ENCODE data around the gene KRTDAP.

The KRTDAP gene
- 0 reads per million in 9 experiments for total RNA-seq

- Mint-ChIP-seq H3K27me3 (peaks cover 29 to 66% of the 10 kb centered on the region in 2 donors), H3K27ac (no peak within 1 kb of the TSS), H3K4me1 (ENCODE audit: low read depth in 2 of 2) (peaks cover 2 to 3% of the 10 kb centered on the region in 2 donors), H3K4me3 (no peak within 1 kb of the TSS), H3K36me3 (ENCODE audit: insufficient read depth) (no peaks in the 10 kb centered on the region), H3K9me3 (no peaks in the 10 kb centered on the region)
- DNase-seq (no peak), ATAC-seq (replicated peaks) (no peak)
Measured at GRCh38 chr19:35490364-35490763, at the start of gene KRTDAP. Gene KRTDAP, minus strand, starts transcription at chr19:35490464. Its CDS starts 22 bp downstream, at chr19:35490442.

GRCh38 chr19:35539850-35540249 lies 49.6 kb upstream of the KRTDAP start:
- H3K4me1 Mint-ChIP-seq (ENCODE audit: low read depth in 2 of 2) = peaks cover 5 to 9% of the 10 kb centered on the region in 2 donors
- no peaks in the 10 kb centered on the region for H3K9me3 Mint-ChIP-seq
- no peak for DNase-seq
- H3K4me3 Mint-ChIP-seq = no peak overlapping the region
- H3K36me3 Mint-ChIP-seq (ENCODE audit: insufficient read depth) = peaks cover 4% of the 10 kb centered on the region
- H3K27ac Mint-ChIP-seq = peak overlapping the region; percentile 39 to 46
- no peak for ATAC-seq (replicated peaks)
- H3K27me3 Mint-ChIP-seq = peaks cover 13 to 16% of the 10 kb centered on the region in 2 donors

GRCh38 chr19:35539314-35539713 lies 49.0 kb upstream of the KRTDAP start:
- peaks cover 18 to 19% of the 10 kb centered on the region in 2 donors for H3K27me3 Mint-ChIP-seq
- ATAC-seq (replicated peaks) (no peak), DNase-seq (no peak)
- no peak overlapping the region for H3K4me3 Mint-ChIP-seq
- peaks cover 2% of the 10 kb centered on the region for H3K36me3 Mint-ChIP-seq (ENCODE audit: insufficient read depth)
- no peak overlapping the region for H3K27ac Mint-ChIP-seq
- H3K9me3 Mint-ChIP-seq = no peaks in the 10 kb centered on the region
- peaks cover under 1 to 4% of the 10 kb centered on the region in 2 donors for H3K4me1 Mint-ChIP-seq (ENCODE audit: low read depth in 2 of 2)

GRCh38 chr19:35534803-35535480 lies 44.7 kb upstream of the KRTDAP start:
- Mint-ChIP-seq H3K9me3 (no peaks in the 10 kb centered on the region), H3K4me1 (ENCODE audit: low read depth in 2 of 2) (peaks cover 6 to 10% of the 10 kb centered on the region in 2 donors), H3K27me3 (peaks cover 49 to 62% of the 10 kb centered on the region in 2 donors), H3K4me3 (no peak overlapping the region), H3K36me3 (ENCODE audit: insufficient read depth) (no peaks in the 10 kb centered on the region), H3K27ac (no peak overlapping the region)
- no peak for ATAC-seq (replicated peaks)
- no peak for DNase-seq

- ATAC-seq (replicated peaks) (peak; percentile 87), DNase-seq (peak; percentile 29 to 39 (median 35))
- Mint-ChIP-seq H3K4me1 (ENCODE audit: low read depth in 2 of 2) (peaks cover 6 to 10% of the 10 kb centered on the region in 2 donors), H3K36me3 (ENCODE audit: insufficient read depth) (no peaks in the 10 kb centered on the region), H3K9me3 (no peaks in the 10 kb centered on the region), H3K27me3 (peaks cover 59 to 72% of the 10 kb centered on the region in 2 donors), H3K4me3 (peak overlapping the region; percentile 57 to 73), H3K27ac (no peak overlapping the region)
Measured at GRCh38 chr19:35533822-35534392, 43.6 kb upstream of the KRTDAP start.

- Mint-ChIP-seq H3K9me3 (no peaks in the 10 kb centered on the region), H3K4me3 (peak within 1 kb of the TSS; percentile 57 to 73), H3K4me1 (ENCODE audit: low read depth in 2 of 2) (peaks cover 9 to 10% of the 10 kb centered on the region in 2 donors), H3K36me3 (ENCODE audit: insufficient read depth) (no peaks in the 10 kb centered on the region), H3K27me3 (peaks cover 64 to 78% of the 10 kb centered on the region in 2 donors), H3K27ac (no peak within 1 kb of the TSS)
- DNase-seq (no peak), ATAC-seq (replicated peaks) (no peak)
Measured at GRCh38 chr19:35533201-35533821, 43.0 kb upstream of the KRTDAP start, which contains the start of gene GAPDHS. Gene GAPDHS, plus strand, starts transcription at chr19:35533456. Its CDS starts 72 bp downstream, at chr19:35533528.

GRCh38 chr19:35531291-35531690 lies 41.0 kb upstream of the KRTDAP start:
- H3K4me1 Mint-ChIP-seq (ENCODE audit: low read depth in 2 of 2) = peaks cover 9 to 10% of the 10 kb centered on the region in 2 donors
- ATAC-seq (replicated peaks) (no peak), DNase-seq (no peak)
- H3K4me3 Mint-ChIP-seq = no peak overlapping the region
- H3K9me3 Mint-ChIP-seq = no peaks in the 10 kb centered on the region
- H3K27me3 Mint-ChIP-seq = peaks cover 71 to 89% of the 10 kb centered on the region in 2 donors
- H3K36me3 Mint-ChIP-seq (ENCODE audit: insufficient read depth) = no peaks in the 10 kb centered on the region
- H3K27ac Mint-ChIP-seq = no peak overlapping the region

- Mint-ChIP-seq H3K9me3 (no peaks in the 10 kb centered on the region), H3K4me3 (no peak overlapping the region), H3K36me3 (ENCODE audit: insufficient read depth) (no peaks in the 10 kb centered on the region), H3K27me3 (peaks cover 64 to 97% of the 10 kb centered on the region in 2 donors), H3K4me1 (ENCODE audit: low read depth in 2 of 2) (peaks cover 9 to 10% of the 10 kb centered on the region in 2 donors), H3K27ac (no peak overlapping the region)
- no peak for ATAC-seq (replicated peaks)
- DNase-seq = no peak
Measured at GRCh38 chr19:35529241-35530218, 39.3 kb upstream of the KRTDAP start.

GRCh38 chr19:35528218-35529038 lies 38.2 kb upstream of the KRTDAP start, which contains the start of gene SBSN:
Gene SBSN, minus strand, starts transcription at chr19:35528311. Its CDS starts 30 bp downstream, at chr19:35528281.
- H3K27me3 Mint-ChIP-seq = peaks cover 63 to 97% of the 10 kb centered on the region in 2 donors
- ATAC-seq (replicated peaks) = no peak
- no peak within 1 kb of the TSS for H3K4me3 Mint-ChIP-seq
- H3K36me3 Mint-ChIP-seq (ENCODE audit: insufficient read depth) = no peaks in the 10 kb centered on the region
- DNase-seq = no peak
- H3K4me1 Mint-ChIP-seq (ENCODE audit: low read depth in 2 of 2) = peaks cover 4% of the 10 kb centered on the region in 2 donors
- no peak within 1 kb of the TSS for H3K27ac Mint-ChIP-seq
- no peaks in the 10 kb centered on the region for H3K9me3 Mint-ChIP-seq

GRCh38 chr19:35525873-35526272 lies 35.6 kb upstream of the KRTDAP start:
- H3K36me3 Mint-ChIP-seq (ENCODE audit: insufficient read depth) = no peaks in the 10 kb centered on the region
- no peak overlapping the region for H3K4me3 Mint-ChIP-seq
- peaks cover 48 to 74% of the 10 kb centered on the region in 2 donors for H3K27me3 Mint-ChIP-seq
- DNase-seq = no peak
- H3K4me1 Mint-ChIP-seq (ENCODE audit: low read depth in 2 of 2) = peaks cover 0 to 4% of the 10 kb centered on the region in 2 donors
- no peak for ATAC-seq (replicated peaks)
- H3K9me3 Mint-ChIP-seq = no peaks in the 10 kb centered on the region
- no peak overlapping the region for H3K27ac Mint-ChIP-seq

GRCh38 chr19:35524181-35524837 lies 34.0 kb upstream of the KRTDAP start:
- DNase-seq (no peak), ATAC-seq (replicated peaks) (no peak)
- Mint-ChIP-seq H3K4me1 (ENCODE audit: low read depth in 2 of 2) (peaks cover 2 to 4% of the 10 kb centered on the region in 2 donors), H3K4me3 (no peak overlapping the region), H3K27me3 (peaks cover 41 to 65% of the 10 kb centered on the region in 2 donors), H3K27ac (no peak overlapping the region), H3K36me3 (ENCODE audit: insufficient read depth) (no peaks in the 10 kb centered on the region), H3K9me3 (no peaks in the 10 kb centered on the region)

All from effector memory CD8-positive, alpha-beta T cell (primary cell).